Measurements from ENCODE around the gene PPFIBP1.
"Not testable (repeated sequence)": the region's sequence is repeated elsewhere in the genome, so short reads cannot be mapped to it uniquely, and the experiment has no call there.

- TF ChIP-seq CTCF, POLR2AphosphoS5, POLR2A (IDR thresholded peaks at IDR 0.05): not testable (repeated sequence)
Measured at GRCh38 chr12:27636569-27636968, 112.6 kb downstream of the PPFIBP1 start.

Measured in prostate gland (tissue), 2 donors.